ENCODE measurements around the gene SHD.

DNA sequence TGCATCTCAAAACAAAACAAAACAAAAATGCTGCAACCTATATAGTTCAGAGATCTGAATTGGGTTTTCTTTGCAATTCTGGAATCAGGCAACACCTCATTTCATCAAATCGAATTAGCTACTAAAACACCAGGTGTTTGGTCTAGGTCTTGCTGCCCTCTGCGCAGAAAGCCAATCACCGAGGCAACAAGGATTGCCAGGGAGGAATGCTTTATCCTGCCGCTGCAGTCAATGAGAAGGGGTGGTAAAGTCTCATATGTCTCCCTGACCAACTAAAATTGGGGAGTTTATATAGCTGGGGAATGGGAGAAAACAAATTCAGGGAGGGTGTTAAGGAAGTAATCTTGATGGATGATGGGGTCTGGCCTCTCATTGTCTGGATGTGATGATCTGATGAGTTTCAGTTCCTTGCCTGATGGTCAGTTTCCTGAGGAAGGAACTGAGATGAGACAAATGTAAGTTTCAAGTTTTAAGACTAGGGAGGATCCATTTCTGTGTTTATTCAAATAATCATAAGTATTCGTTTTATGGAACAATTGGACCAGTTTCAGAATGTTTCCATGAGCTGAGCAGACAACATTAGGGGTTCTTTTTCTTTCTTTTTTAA is 37.1 kb upstream of the SHD start:
- TF ChIP-seq ARNTL (CRISPR knock-in tag; IDR thresholded peaks at IDR 0.05; ENCODE audit: borderline replicate concordance, low read depth): no peak
- TF ChIP-seq ESRRG (CRISPR knock-in tag; IDR thresholded peaks at IDR 0.05): no peak
- TF ChIP-seq, protein P1, sequence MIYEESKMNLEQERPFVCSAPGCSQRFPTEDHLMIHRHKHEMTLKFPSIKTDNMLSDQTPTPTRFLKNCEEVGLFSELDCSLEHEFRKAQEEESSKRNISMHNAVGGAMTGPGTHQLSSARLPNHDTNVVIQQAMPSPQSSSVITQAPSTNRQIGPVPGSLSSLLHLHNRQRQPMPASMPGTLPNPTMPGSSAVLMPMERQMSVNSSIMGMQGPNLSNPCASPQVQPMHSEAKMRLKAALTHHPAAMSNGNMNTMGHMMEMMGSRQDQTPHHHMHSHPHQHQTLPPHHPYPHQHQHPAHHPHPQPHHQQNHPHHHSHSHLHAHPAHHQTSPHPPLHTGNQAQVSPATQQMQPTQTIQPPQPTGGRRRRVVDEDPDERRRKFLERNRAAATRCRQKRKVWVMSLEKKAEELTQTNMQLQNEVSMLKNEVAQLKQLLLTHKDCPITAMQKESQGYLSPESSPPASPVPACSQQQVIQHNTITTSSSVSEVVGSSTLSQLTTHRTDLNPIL (CRISPR knock-in tag; IDR thresholded peaks at IDR 0.05; ENCODE audit: low read depth): no peak
- TF ChIP-seq RARB (CRISPR knock-in tag; IDR thresholded peaks at IDR 0.05): no peak
- TF ChIP-seq ZC3H10 (CRISPR knock-in tag; IDR thresholded peaks at IDR 0.05): no peak
- no peak for TF ChIP-seq ZNF565 (CRISPR knock-in tag; conservative IDR thresholded peaks at IDR 0.05; ENCODE audit: low read depth)
- TF ChIP-seq ZFP3 (CRISPR knock-in tag; IDR thresholded peaks at IDR 0.05): no peak
- no peak for TF ChIP-seq OSR1 (CRISPR knock-in tag; IDR thresholded peaks at IDR 0.05)
- TF ChIP-seq, protein P2, sequence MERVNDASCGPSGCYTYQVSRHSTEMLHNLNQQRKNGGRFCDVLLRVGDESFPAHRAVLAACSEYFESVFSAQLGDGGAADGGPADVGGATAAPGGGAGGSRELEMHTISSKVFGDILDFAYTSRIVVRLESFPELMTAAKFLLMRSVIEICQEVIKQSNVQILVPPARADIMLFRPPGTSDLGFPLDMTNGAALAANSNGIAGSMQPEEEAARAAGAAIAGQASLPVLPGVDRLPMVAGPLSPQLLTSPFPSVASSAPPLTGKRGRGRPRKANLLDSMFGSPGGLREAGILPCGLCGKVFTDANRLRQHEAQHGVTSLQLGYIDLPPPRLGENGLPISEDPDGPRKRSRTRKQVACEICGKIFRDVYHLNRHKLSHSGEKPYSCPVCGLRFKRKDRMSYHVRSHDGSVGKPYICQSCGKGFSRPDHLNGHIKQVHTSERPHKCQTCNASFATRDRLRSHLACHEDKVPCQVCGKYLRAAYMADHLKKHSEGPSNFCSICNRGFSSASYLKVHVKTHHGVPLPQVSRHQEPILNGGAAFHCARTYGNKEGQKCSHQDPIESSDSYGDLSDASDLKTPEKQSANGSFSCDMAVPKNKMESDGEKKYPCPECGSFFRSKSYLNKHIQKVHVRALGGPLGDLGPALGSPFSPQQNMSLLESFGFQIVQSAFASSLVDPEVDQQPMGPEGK (CRISPR knock-in tag; IDR thresholded peaks at IDR 0.05; ENCODE audit: borderline replicate concordance): no peak
- no peak for TF ChIP-seq PPARA (CRISPR knock-in tag; IDR thresholded peaks at IDR 0.05; ENCODE audit: borderline replicate concordance)
- no peak for TF ChIP-seq ZFP30 (CRISPR knock-in tag; IDR thresholded peaks at IDR 0.05)
